HCT116 (cell line): ENCODE results near the gene TPI1. TPM values are rescaled to one million over a fixed set of nuclear protein-coding genes. Genes with fewer than 3 reads are reported as not detected.

Source experiments
- ATAC-seq: fragments of 200-7000 bp; cut with Tn5 transposase; 2 replicates; pipeline ENCODE4 v1.9.1; 2020; ENCODE audit warnings: mild to moderate bottlenecking, moderate library complexity
- BruUV-seq: library from RNA; stranded (reverse); fragments of 400-500 nt; replicated peaks from 2 replicates; lab custom pipeline; 2021; lab: Mats Ljungman, UMichigan
- CTCF ChIA-PET: fragments of 300-600 bp; sonication (Branson Sonifier 250); formaldehyde crosslinking; loops from one replicate; lab custom pipeline; 2021; ENCODE audit warnings: antibody characterized with exemption; lab: Charles Lee
- POLR2A ChIA-PET: fragments of 300-600, 350-600 bp; sonication (Branson Sonifier 250); formaldehyde crosslinking; loops from one replicate; lab custom pipeline; 2021; ENCODE audit warnings: antibody characterized with exemption; lab: Charles Lee
- RAD21 ChIA-PET, 2 experiments: fragments of 300-600 bp; sonication (Branson Sonifier 250); formaldehyde crosslinking; loops; one replicate each; lab custom pipeline; 2023; ENCODE audit warnings: low total read pairs in 2 of 2; ENCODE audit not compliant: uncharacterized antibody in 2 of 2, unreplicated experiment in 2 of 2, low non-redundant PET in 1 of 2; lab: Charles Lee
- DNase-seq: peaks from one replicate; pipeline ENCODE4 v3.0.0-alpha.2; 2010; ENCODE audit warnings: low read depth, low spot score
- H2AFZ ChIP-seq: fragments of 200-600 bp; shearing (Covaris generic), sonication (generic); 2 replicates; pipeline ENCODE4 v1.6.1; 2017; ENCODE audit warnings: low read depth, mixed run types, mixed read lengths, antibody characterized with exemption, low read length; ENCODE audit not compliant: poor library complexity, severe bottlenecking
- H3K27ac ChIP-seq: 2 replicates; pipeline ENCODE4 v1.5.1; 2012; ENCODE audit warnings: low read depth, low read length
- H3K27me3 ChIP-seq: fragments of 200-600 bp; sonication (generic); 2 replicates; pipeline ENCODE4 v1.6.1; 2016; ENCODE audit warnings: mixed run types, low read length, mixed read lengths; ENCODE audit not compliant: insufficient read depth
- H3K36me3 ChIP-seq, 2 experiments: fragments of 200-500 bp in 1 of 2; fragments of 200-600 bp in 1 of 2; sonication (Bioruptor generic) in 1 of 2; sonication (generic) in 1 of 2; 2 replicates each; pipeline versions ENCODE4 v1.5.1 to v1.6.1; 2014 to 2016; ENCODE audit warnings: low read length in 2 of 2, inconsistent platforms in 1 of 2, mixed read lengths in 1 of 2, mixed run types in 1 of 2; ENCODE audit not compliant: insufficient read depth in 2 of 2, control insufficient read depth in 1 of 2
- H3K4me1 ChIP-seq, 2 experiments: fragments of 200-600 bp in 1 of 2; sonication (generic) in 1 of 2; 2 replicates each; pipeline versions ENCODE4 v1.5.1 to v1.6.1; 2012 to 2017; ENCODE audit warnings: low read length in 2 of 2, inconsistent platforms in 1 of 2, mild to moderate bottlenecking in 1 of 2, mixed read lengths in 1 of 2, mixed run types in 1 of 2, moderate library complexity in 1 of 2; ENCODE audit not compliant: insufficient read depth in 2 of 2, control insufficient read depth in 1 of 2
- H3K4me2 ChIP-seq: fragments of 200-600 bp; sonication (generic); 2 replicates; pipeline ENCODE4 v1.6.1; 2017; ENCODE audit warnings: mixed run types, low read length, mixed read lengths
- H3K4me3 ChIP-seq, 2 experiments: fragments of 200-600 bp in 1 of 2; sonication (generic) in 1 of 2; replicated peaks in 1 of 2; 2 replicates each; pipeline ENCODE4 v1.5.1; 2011 to 2016; ENCODE audit warnings: low read length in 2 of 2, control low read depth in 1 of 2, low read depth in 1 of 2, mild to moderate bottlenecking in 1 of 2, mixed read lengths in 1 of 2, mixed run types in 1 of 2
- H3K79me2 ChIP-seq: fragments of 200-600 bp; sonication (generic); 2 replicates; pipeline ENCODE4 v1.6.1; 2017; ENCODE audit warnings: mild to moderate bottlenecking, mixed run types, low read length, moderate library complexity, mixed read lengths; ENCODE audit not compliant: insufficient read depth
- H3K9ac ChIP-seq: fragments of 200-600 bp; sonication (generic); 2 replicates; pipeline ENCODE4 v1.6.1; 2016; ENCODE audit warnings: low read length, mixed read lengths
- H3K9me2 ChIP-seq: fragments of 200-600 bp; sonication (generic), shearing (Covaris generic); 2 replicates; pipeline ENCODE4 v1.6.1; 2017; ENCODE audit warnings: mixed run types, mild to moderate bottlenecking, moderate library complexity; ENCODE audit not compliant: insufficient read depth
- H3K9me3 ChIP-seq, 2 experiments: fragments of 200-500 bp in 1 of 2; fragments of 200-600 bp in 1 of 2; sonication (Bioruptor generic) in 1 of 2; sonication (generic) in 1 of 2; 2 replicates each; pipeline ENCODE4 v1.6.1; 2014 to 2017; ENCODE audit warnings: low read length in 2 of 2, mixed read lengths in 2 of 2, inconsistent platforms in 1 of 2, low read depth in 1 of 2, mild to moderate bottlenecking in 1 of 2, mixed run types in 1 of 2, moderate library complexity in 1 of 2; ENCODE audit not compliant: control insufficient read depth in 1 of 2, insufficient read depth in 1 of 2
- H4K20me1 ChIP-seq: fragments of 200-600 bp; sonication (generic), shearing (Covaris generic); 2 replicates; pipeline ENCODE4 v1.6.1; 2017; ENCODE audit warnings: mixed run types, mild to moderate bottlenecking, moderate library complexity; ENCODE audit not compliant: insufficient read depth
- ATF3 ChIP-seq: IDR thresholded peaks from 2 replicates; pipeline ENCODE4 v1.6.1; 2012
- CBX3 ChIP-seq: IDR thresholded peaks from 2 replicates; pipeline ENCODE4 v1.6.1; 2012; ENCODE audit warnings: low read depth
- EZH2phosphoT487 ChIP-seq: fragments of 200-600 bp; IDR thresholded peaks from 2 replicates; pipeline ENCODE4 v1.6.1; 2018; ENCODE audit warnings: antibody characterized with exemption, borderline replicate concordance
- FOSL1 ChIP-seq: IDR thresholded peaks from 2 replicates; pipeline ENCODE4 v1.6.1; 2012; ENCODE audit warnings: low read depth
- JUND ChIP-seq: IDR thresholded peaks from 2 replicates; pipeline ENCODE4 v1.6.1; 2012
- POLR2A ChIP-seq: IDR thresholded peaks from 2 replicates; pipeline ENCODE4 v1.7.0; 2011; ENCODE audit warnings: borderline replicate concordance; ENCODE audit not compliant: insufficient read depth, insufficient read length; ENCODE audit errors: extremely low read depth
- POLR2AphosphoS5 ChIP-seq: IDR thresholded peaks from 2 replicates; pipeline ENCODE4 v1.6.1; 2011; ENCODE audit warnings: mild to moderate bottlenecking, low read depth, low read length, moderate library complexity
- SIN3A ChIP-seq: IDR thresholded peaks from 2 replicates; pipeline ENCODE4 v1.6.1; 2012; ENCODE audit warnings: low read depth
- SP1 ChIP-seq: IDR thresholded peaks from 2 replicates; pipeline ENCODE4 v1.6.1; 2012; ENCODE audit warnings: low read depth
- intact Hi-C: fragments of 100-400 bp; cut with micrococcal nuclease; formaldehyde crosslinking; loops from 2 replicates; pipeline ENCODE4 v1.10.0; 2022
- total RNA-seq: library from RNA; stranded (reverse); gene quantifications from one replicate; pipeline ENCODE4 v1.2.1, GENCODE V29; 2021; ENCODE audit not compliant: unreplicated experiment
- TF ChIP-seq, protein P1 (sequence below): IDR thresholded peaks from 2 replicates; pipeline ENCODE4 v1.6.1; 2011; ENCODE audit warnings: mild to moderate bottlenecking, low read length, moderate library complexity; ENCODE audit not compliant: insufficient replicate concordance; ENCODE audit errors: extremely low read depth
- TF ChIP-seq, protein P2 (sequence below), 3 experiments: fragments of 200-600 bp in 1 of 3; sonication (generic) in 1 of 3; IDR thresholded peaks in 2 of 3; conservative IDR thresholded peaks in 1 of 3; 2 replicates each; pipeline ENCODE4 v1.5.1; 2012 to 2017; ENCODE audit warnings: low read depth in 2 of 3, low read length in 2 of 3, antibody characterized with exemption in 1 of 3, borderline replicate concordance in 1 of 3, control low read depth in 1 of 3, mild to moderate bottlenecking in 1 of 3, mixed read lengths in 1 of 3, mixed run types in 1 of 3, moderate library complexity in 1 of 3; ENCODE audit not compliant: insufficient read depth in 1 of 3

Gene TPI1
- total RNA-seq, 1 experiment from 2014 or later: 1,068 TPM

GRCh38 chr12:6832125-6832524 is 35.2 kb upstream of the TPI1 start:
- no peak for TF ChIP-seq POLR2AphosphoS5
- Histone ChIP-seq H3K27ac (no peak overlapping the region), H3K9me3 (no peaks in the 10 kb centered on the region), H3K4me3 (no peak overlapping the region), H3K9me2 (no peaks in the 10 kb centered on the region), H3K36me3 (peaks cover 8 to 28% of the 10 kb centered on the region in 2 experiments; a peak in 3 of 4 replicates), H3K4me1 (peaks cover 8 to 31% of the 10 kb centered on the region in 2 experiments), H3K4me2 (no peak overlapping the region), H3K9ac (no peak overlapping the region), H2AFZ (no peak overlapping the region), H3K27me3 (no peaks in the 10 kb centered on the region), H4K20me1 (no peaks in the 10 kb centered on the region), H3K79me2 (peaks cover 28% of the 10 kb centered on the region)
- ATAC-seq: no peak
- ChIA-PET POLR2A (interaction anchor here (1.0 to 4.3 kb wide), 2 partner anchors 19 to 20 kb away, joined by 4 to 17 read pairs; partner anchors contain the start of genes CDCA3 and USP5), RAD21 (no interaction called here), CTCF (interaction anchor here (5.5 kb wide), 1 partner anchor 20 kb away, joined by 38 read pairs; the partner anchor contains the start of genes CDCA3 and USP5)
- no peak for DNase-seq
- BruUV-seq: no TSS peak
- intact Hi-C loops: no loop called here

GRCh38 chr12:6833189-6833890 is 34.0 kb upstream of the TPI1 start:
- Histone ChIP-seq H3K36me3 (peaks cover 16 to 31% of the 10 kb centered on the region in 2 experiments; a peak in 3 of 4 replicates), H3K9me2 (no peaks in the 10 kb centered on the region), H3K9me3 (no peaks in the 10 kb centered on the region), H3K27ac (no peak overlapping the region), H3K79me2 (peaks cover 18% of the 10 kb centered on the region), H3K27me3 (no peaks in the 10 kb centered on the region), H3K4me2 (no peak overlapping the region), H3K4me3 (no peak overlapping the region), H4K20me1 (no peaks in the 10 kb centered on the region), H2AFZ (no peak overlapping the region), H3K4me1 (peaks cover 5 to 22% of the 10 kb centered on the region in 2 experiments), H3K9ac (no peak overlapping the region)
- RAD21 ChIA-PET: no interaction called here
- CTCF ChIA-PET: interaction anchor here (0.9 to 5.5 kb wide), 3 partner anchors 19 to 80 kb away, joined by 3 to 38 read pairs (median 22); partner anchors contain the start of genes CDCA3, MLF2 and USP5
- BruUV-seq: no TSS peak
- POLR2A ChIA-PET: interaction anchor here (4.3 kb wide), 1 partner anchor 18 kb away, joined by 17 read pairs; the partner anchor contains the start of genes CDCA3 and USP5
- ATAC-seq (no peak), DNase-seq (no peak)
- intact Hi-C loops: no loop called here
- TF ChIP-seq, protein P1, sequence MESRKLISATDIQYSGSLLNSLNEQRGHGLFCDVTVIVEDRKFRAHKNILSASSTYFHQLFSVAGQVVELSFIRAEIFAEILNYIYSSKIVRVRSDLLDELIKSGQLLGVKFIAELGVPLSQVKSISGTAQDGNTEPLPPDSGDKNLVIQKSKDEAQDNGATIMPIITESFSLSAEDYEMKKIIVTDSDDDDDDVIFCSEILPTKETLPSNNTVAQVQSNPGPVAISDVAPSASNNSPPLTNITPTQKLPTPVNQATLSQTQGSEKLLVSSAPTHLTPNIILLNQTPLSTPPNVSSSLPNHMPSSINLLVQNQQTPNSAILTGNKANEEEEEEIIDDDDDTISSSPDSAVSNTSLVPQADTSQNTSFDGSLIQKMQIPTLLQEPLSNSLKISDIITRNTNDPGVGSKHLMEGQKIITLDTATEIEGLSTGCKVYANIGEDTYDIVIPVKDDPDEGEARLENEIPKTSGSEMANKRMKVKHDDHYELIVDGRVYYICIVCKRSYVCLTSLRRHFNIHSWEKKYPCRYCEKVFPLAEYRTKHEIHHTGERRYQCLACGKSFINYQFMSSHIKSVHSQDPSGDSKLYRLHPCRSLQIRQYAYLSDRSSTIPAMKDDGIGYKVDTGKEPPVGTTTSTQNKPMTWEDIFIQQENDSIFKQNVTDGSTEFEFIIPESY: no peak
- TF ChIP-seq CBX3: no peak
- TF ChIP-seq SP1: no peak
- TF ChIP-seq EZH2phosphoT487: no peak
- TF ChIP-seq, protein P2, sequence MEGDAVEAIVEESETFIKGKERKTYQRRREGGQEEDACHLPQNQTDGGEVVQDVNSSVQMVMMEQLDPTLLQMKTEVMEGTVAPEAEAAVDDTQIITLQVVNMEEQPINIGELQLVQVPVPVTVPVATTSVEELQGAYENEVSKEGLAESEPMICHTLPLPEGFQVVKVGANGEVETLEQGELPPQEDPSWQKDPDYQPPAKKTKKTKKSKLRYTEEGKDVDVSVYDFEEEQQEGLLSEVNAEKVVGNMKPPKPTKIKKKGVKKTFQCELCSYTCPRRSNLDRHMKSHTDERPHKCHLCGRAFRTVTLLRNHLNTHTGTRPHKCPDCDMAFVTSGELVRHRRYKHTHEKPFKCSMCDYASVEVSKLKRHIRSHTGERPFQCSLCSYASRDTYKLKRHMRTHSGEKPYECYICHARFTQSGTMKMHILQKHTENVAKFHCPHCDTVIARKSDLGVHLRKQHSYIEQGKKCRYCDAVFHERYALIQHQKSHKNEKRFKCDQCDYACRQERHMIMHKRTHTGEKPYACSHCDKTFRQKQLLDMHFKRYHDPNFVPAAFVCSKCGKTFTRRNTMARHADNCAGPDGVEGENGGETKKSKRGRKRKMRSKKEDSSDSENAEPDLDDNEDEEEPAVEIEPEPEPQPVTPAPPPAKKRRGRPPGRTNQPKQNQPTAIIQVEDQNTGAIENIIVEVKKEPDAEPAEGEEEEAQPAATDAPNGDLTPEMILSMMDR (IDR thresholded peaks at IDR 0.05 in 2 of 3, conservative IDR thresholded peaks at IDR 0.05 in 1 of 3; ENCODE audit: borderline replicate concordance in 1 of 3, insufficient read depth in 1 of 3, low read depth in 2 of 3, low read length in 2 of 3): no peak
- TF ChIP-seq JUND: no peak
- no peak for TF ChIP-seq POLR2A
- TF ChIP-seq FOSL1: no peak
- no peak for TF ChIP-seq SIN3A
- TF ChIP-seq ATF3: no peak
